ENCODE results near the gene CRISP1. TPM values are rescaled to one million over a fixed set of nuclear protein-coding genes. Genes with fewer than 3 reads are reported as not detected.
"Not testable (repeated sequence)": the region's sequence is repeated elsewhere in the genome, so short reads cannot be mapped to it uniquely, and the experiment has no call there.

Gene CRISP1
- total RNA-seq, 3 donors from 2014 or later: not detected

DNA sequence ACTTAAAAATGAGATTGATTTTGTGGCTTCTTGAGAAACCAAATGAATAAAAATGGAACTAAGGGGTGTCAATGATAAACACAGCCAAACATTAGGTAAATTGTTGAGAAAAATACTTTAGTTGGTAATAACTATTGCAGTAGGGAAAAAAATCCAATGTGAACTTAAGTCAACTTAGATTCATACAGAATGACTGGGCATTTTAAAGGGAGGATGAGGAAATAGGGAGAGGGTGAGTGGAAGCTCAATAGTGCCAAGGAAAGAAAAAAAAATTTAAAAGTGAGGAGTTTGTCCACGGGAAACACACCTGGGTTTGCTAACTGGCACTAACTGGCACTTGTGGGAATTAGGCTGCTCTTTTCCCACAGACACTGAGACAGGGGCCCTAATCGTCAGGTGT is 53.1 kb downstream of the CRISP1 start:
- H3K4me1 ChIP-seq (ENCODE audit: low read depth): no peaks in the 10 kb centered on the region
- H3K36me3 ChIP-seq (ENCODE audit: low read depth): no peaks in the 10 kb centered on the region
- no peaks in the 10 kb centered on the region for H3K9me3 ChIP-seq
- TF ChIP-seq, protein P1, sequence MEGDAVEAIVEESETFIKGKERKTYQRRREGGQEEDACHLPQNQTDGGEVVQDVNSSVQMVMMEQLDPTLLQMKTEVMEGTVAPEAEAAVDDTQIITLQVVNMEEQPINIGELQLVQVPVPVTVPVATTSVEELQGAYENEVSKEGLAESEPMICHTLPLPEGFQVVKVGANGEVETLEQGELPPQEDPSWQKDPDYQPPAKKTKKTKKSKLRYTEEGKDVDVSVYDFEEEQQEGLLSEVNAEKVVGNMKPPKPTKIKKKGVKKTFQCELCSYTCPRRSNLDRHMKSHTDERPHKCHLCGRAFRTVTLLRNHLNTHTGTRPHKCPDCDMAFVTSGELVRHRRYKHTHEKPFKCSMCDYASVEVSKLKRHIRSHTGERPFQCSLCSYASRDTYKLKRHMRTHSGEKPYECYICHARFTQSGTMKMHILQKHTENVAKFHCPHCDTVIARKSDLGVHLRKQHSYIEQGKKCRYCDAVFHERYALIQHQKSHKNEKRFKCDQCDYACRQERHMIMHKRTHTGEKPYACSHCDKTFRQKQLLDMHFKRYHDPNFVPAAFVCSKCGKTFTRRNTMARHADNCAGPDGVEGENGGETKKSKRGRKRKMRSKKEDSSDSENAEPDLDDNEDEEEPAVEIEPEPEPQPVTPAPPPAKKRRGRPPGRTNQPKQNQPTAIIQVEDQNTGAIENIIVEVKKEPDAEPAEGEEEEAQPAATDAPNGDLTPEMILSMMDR (IDR thresholded peaks at IDR 0.05): no peak
- ATAC-seq (no peak), DNase-seq (no peak)
- intact Hi-C loops (cut with DNase I, micrococcal nuclease): no loop called here
- no peak overlapping the region for H3K4me3 ChIP-seq

DNA sequence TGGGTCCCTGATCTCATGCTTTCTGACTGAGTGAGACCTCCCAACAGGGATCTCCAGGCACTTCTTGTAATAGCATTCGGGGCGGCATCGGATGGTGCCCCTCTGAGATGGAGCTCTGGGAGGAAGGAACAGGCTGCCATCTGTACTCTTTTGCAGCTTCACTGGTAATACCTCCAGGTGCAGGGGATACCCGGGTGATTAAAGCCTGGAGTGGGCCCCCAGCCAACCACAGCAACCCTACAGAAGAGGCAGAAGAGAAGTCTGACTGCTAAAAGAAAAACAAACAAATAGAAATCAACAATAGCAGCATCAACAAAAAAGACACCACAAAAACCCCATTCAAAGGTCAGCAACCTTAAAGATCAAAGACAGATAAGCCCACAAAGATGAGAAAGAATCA is 60.2 kb downstream of the CRISP1 start:
- intact Hi-C loops (cut with DNase I, micrococcal nuclease): no loop called here
- no peak for ATAC-seq

DNA sequence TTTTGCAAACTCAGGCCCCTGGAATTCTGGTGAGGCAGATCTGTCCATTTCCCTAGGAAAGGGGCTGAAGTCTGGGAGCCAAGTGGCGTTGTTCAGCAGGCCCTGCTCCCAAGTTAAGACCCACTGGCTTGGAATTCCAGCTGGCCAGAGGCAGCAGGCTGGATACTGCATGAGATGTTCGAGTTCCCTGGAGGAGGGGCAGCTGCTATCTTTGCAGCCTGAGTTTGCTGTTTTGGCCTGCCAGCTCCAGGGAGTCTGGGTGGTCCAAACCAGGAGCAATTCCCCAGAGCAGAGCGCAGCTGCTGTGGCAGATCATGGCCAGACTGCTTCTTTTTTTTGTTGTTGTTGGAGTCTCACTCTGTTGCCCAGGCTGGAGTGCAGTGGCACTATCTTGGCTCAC is 61.1 kb downstream of the CRISP1 start:
- TF ChIP-seq, protein P1 (IDR thresholded peaks at IDR 0.05): no peak
- Histone ChIP-seq H3K4me3 (no peak overlapping the region), H3K9me3 (no peaks in the 10 kb centered on the region), H3K36me3 (ENCODE audit: low read depth) (no peaks in the 10 kb centered on the region), H3K4me1 (ENCODE audit: low read depth) (no peaks in the 10 kb centered on the region)
- no peak for ATAC-seq
- intact Hi-C loops (cut with DNase I, micrococcal nuclease): no loop called here
- DNase-seq: no peak

More for the DNA sequence above, 60.2 kb downstream of the CRISP1 start:
- H3K4me3 ChIP-seq: no peak overlapping the region
- H3K9me3 ChIP-seq: no peaks in the 10 kb centered on the region
- no peaks in the 10 kb centered on the region for H3K4me1 ChIP-seq (ENCODE audit: low read depth)
- no peak for DNase-seq
- no peaks in the 10 kb centered on the region for H3K36me3 ChIP-seq (ENCODE audit: low read depth)
- TF ChIP-seq, protein P1 (IDR thresholded peaks at IDR 0.05): no peak

DNA sequence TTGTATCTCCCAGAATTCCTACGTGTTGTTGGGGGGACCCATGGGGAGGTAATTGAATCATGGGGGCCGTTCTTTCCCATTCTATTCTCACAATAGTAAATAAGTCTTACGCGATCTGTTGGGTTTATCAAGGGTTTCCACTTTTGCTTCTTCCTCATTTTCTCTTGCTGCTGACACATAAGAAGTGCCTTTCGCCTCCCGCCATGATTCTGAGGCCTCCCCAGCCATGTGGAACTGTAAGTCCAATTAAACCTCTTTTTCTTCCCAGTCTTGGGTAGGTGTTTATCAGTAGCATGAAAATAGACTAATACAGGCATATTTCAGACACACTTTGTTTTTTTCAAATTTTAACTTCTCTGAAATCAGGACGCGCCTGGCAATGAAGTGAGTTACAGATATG is 64.8 kb downstream of the CRISP1 start:
- no peak for ATAC-seq
- TF ChIP-seq, protein P1 (IDR thresholded peaks at IDR 0.05): no peak
- Histone ChIP-seq H3K9me3 (no peaks in the 10 kb centered on the region), H3K4me3 (no peak overlapping the region), H3K4me1 (ENCODE audit: low read depth) (no peaks in the 10 kb centered on the region), H3K36me3 (ENCODE audit: low read depth) (no peaks in the 10 kb centered on the region)
- intact Hi-C loops (cut with DNase I, micrococcal nuclease): no loop called here
- no peak for DNase-seq

DNA sequence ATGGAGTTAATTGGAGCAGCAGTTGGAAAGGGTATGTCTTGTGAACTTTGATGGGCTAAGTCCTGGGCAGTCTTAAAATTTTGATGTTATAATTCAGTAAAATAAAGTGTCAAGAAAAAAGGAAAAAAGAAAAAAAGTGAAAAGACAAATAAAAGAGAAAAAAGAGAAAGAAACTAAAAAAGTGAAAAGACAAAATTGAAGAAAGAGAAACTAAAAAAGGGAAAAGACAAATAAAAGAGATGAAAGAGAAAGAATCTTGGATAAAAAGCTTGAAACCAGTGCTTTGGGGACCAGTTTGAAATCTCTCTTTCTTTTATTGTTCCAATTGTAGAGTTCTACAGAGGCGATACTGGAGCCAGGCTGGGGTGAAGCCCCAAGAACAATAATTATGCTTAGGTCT is 67.2 kb downstream of the CRISP1 start:
- H3K9me3 ChIP-seq: no peaks in the 10 kb centered on the region
- H3K4me3 ChIP-seq: no peak overlapping the region
- DNase-seq (no peak), ATAC-seq (no peak)
- no peaks in the 10 kb centered on the region for H3K4me1 ChIP-seq (ENCODE audit: low read depth)
- H3K36me3 ChIP-seq (ENCODE audit: low read depth): no peaks in the 10 kb centered on the region
- TF ChIP-seq, protein P1 (IDR thresholded peaks at IDR 0.05): no peak
- intact Hi-C loops (cut with DNase I, micrococcal nuclease): no loop called here

DNA sequence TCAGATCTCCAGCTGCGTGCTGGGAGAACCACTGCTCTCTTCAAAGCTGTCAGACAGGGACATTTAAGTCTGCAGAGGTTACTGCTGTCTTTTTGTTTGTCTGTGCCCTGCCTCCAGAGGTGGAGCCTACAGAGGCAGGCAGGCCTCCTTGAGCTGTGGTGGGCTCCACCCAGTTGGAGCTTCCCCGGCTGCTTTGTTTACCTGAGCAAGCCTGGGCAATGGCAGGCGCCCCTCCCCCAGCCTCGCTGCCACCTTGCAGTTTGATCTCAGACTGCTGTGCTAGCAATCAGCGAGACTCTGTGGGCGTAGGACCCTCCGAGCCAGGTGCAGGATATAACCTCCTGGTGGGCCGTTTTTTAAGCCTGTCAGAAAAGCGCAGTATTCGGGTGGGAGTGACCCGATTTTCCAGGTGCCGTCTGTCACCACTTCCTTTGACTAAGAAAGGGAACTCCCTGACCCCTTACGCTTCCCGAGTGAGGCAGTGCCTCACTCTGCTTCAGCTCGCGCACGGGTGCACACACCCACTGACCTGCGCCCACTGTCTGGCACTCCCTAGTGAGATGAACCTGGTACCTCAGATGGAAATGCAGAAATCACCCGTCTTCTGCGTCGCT is 69.4 kb downstream of the CRISP1 start:
- H3K36me3 ChIP-seq (ENCODE audit: low read depth); intact Hi-C loops (cut with DNase I, micrococcal nuclease); H3K9me3 ChIP-seq; H3K4me3 ChIP-seq; DNase-seq; H3K4me1 ChIP-seq (ENCODE audit: low read depth); ATAC-seq: not testable (repeated sequence)
